ENCODE measurements around the gene NABP1. TPM values are rescaled to one million over a fixed set of nuclear protein-coding genes. Genes with fewer than 3 reads are reported as not detected.

The NABP1 gene
- total RNA-seq, 1 donor from 2014 or later = 20.5 TPM

- Mint-ChIP-seq H3K4me1 (ENCODE audit: unreplicated experiment) (peaks cover 24% of the 10 kb centered on the region), H3K27ac (ENCODE audit: unreplicated experiment) (no peak overlapping the region), H3K36me3 (ENCODE audit: low read depth, unreplicated experiment) (peaks cover 4% of the 10 kb centered on the region), H3K4me3 (ENCODE audit: unreplicated experiment) (no peak overlapping the region), H3K9me3 (ENCODE audit: unreplicated experiment) (no peaks in the 10 kb centered on the region), H3K27me3 (ENCODE audit: unreplicated experiment) (peaks cover 14% of the 10 kb centered on the region)
- TF ChIP-seq CTCF (IDR thresholded peaks at IDR 0.05; ENCODE audit: unreplicated experiment) = no peak
- DNase-seq (ENCODE audit: low spot score) = no peak
Measured at GRCh38 chr2:191680639-191681038, 2.7 kb downstream of the NABP1 start.

- Mint-ChIP-seq H3K27me3 (ENCODE audit: unreplicated experiment) (peaks cover 14% of the 10 kb centered on the region), H3K36me3 (ENCODE audit: low read depth, unreplicated experiment) (peaks cover 9% of the 10 kb centered on the region), H3K27ac (ENCODE audit: unreplicated experiment) (no peak overlapping the region), H3K4me1 (ENCODE audit: unreplicated experiment) (peaks cover 12% of the 10 kb centered on the region), H3K4me3 (ENCODE audit: unreplicated experiment) (no peak overlapping the region), H3K9me3 (ENCODE audit: unreplicated experiment) (no peaks in the 10 kb centered on the region)
- no peak for DNase-seq (ENCODE audit: low spot score)
- no peak for TF ChIP-seq CTCF (IDR thresholded peaks at IDR 0.05; ENCODE audit: unreplicated experiment)
Measured at GRCh38 chr2:191682126-191682525, 4.2 kb downstream of the NABP1 start.

GRCh38 chr2:191686066-191686465 lies 8.1 kb downstream of the NABP1 start:
- no peak for DNase-seq (ENCODE audit: low spot score)
- Mint-ChIP-seq H3K27me3 (ENCODE audit: unreplicated experiment) (peaks cover 2% of the 10 kb centered on the region), H3K27ac (ENCODE audit: unreplicated experiment) (no peak overlapping the region), H3K36me3 (ENCODE audit: low read depth, unreplicated experiment) (peaks cover 5% of the 10 kb centered on the region), H3K4me1 (ENCODE audit: unreplicated experiment) (no peaks in the 10 kb centered on the region), H3K4me3 (ENCODE audit: unreplicated experiment) (no peak overlapping the region), H3K9me3 (ENCODE audit: unreplicated experiment) (no peaks in the 10 kb centered on the region)
- no peak for TF ChIP-seq CTCF (IDR thresholded peaks at IDR 0.05; ENCODE audit: unreplicated experiment)

GRCh38 chr2:191686729-191687128 lies 8.8 kb downstream of the NABP1 start:
- no peak for TF ChIP-seq CTCF (IDR thresholded peaks at IDR 0.05; ENCODE audit: unreplicated experiment)
- Mint-ChIP-seq H3K4me3 (ENCODE audit: unreplicated experiment) (no peak overlapping the region), H3K36me3 (ENCODE audit: low read depth, unreplicated experiment) (peaks cover 5% of the 10 kb centered on the region), H3K27ac (ENCODE audit: unreplicated experiment) (no peak overlapping the region), H3K4me1 (ENCODE audit: unreplicated experiment) (no peaks in the 10 kb centered on the region), H3K27me3 (ENCODE audit: unreplicated experiment) (peaks cover 2% of the 10 kb centered on the region), H3K9me3 (ENCODE audit: unreplicated experiment) (no peaks in the 10 kb centered on the region)
- no peak for DNase-seq (ENCODE audit: low spot score)

- DNase-seq (ENCODE audit: low spot score) = no peak
- no peak for TF ChIP-seq CTCF (IDR thresholded peaks at IDR 0.05; ENCODE audit: unreplicated experiment)
- H3K27ac Mint-ChIP-seq (ENCODE audit: unreplicated experiment) = no peak overlapping the region
- peaks cover under 1% of the 10 kb centered on the region for H3K27me3 Mint-ChIP-seq (ENCODE audit: unreplicated experiment)
- no peaks in the 10 kb centered on the region for H3K4me1 Mint-ChIP-seq (ENCODE audit: unreplicated experiment)
- H3K9me3 Mint-ChIP-seq (ENCODE audit: unreplicated experiment) = no peaks in the 10 kb centered on the region
- H3K36me3 Mint-ChIP-seq (ENCODE audit: low read depth, unreplicated experiment) = peaks cover 5% of the 10 kb centered on the region
- H3K4me3 Mint-ChIP-seq (ENCODE audit: unreplicated experiment) = no peak overlapping the region
Measured at GRCh38 chr2:191687867-191688266, 9.9 kb downstream of the NABP1 start.
